GM12801 (cell line): ENCODE results near the gene ZNF292.

ENCODE experiments used
- TF ChIP-seq, protein P1 (sequence below): IDR thresholded peaks from one replicate; pipeline ENCODE4 v1.5.1; 2011; ENCODE audit warnings: control low read depth; ENCODE audit not compliant: insufficient read length; ENCODE audit errors: extremely low read depth

Gene ZNF292

GRCh38 chr6:87244380-87244779 lies 89.0 kb downstream of the ZNF292 start:
- TF ChIP-seq, protein P1, sequence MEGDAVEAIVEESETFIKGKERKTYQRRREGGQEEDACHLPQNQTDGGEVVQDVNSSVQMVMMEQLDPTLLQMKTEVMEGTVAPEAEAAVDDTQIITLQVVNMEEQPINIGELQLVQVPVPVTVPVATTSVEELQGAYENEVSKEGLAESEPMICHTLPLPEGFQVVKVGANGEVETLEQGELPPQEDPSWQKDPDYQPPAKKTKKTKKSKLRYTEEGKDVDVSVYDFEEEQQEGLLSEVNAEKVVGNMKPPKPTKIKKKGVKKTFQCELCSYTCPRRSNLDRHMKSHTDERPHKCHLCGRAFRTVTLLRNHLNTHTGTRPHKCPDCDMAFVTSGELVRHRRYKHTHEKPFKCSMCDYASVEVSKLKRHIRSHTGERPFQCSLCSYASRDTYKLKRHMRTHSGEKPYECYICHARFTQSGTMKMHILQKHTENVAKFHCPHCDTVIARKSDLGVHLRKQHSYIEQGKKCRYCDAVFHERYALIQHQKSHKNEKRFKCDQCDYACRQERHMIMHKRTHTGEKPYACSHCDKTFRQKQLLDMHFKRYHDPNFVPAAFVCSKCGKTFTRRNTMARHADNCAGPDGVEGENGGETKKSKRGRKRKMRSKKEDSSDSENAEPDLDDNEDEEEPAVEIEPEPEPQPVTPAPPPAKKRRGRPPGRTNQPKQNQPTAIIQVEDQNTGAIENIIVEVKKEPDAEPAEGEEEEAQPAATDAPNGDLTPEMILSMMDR, result no peak

- TF ChIP-seq, protein P1, result no peak
These were observed 94.7 kb downstream of the ZNF292 start for GRCh38 chr6:87250019-87250418.

- TF ChIP-seq, protein P1, result no peak
These were observed 95.9 kb downstream of the ZNF292 start for GRCh38 chr6:87251225-87251624.

DNA sequence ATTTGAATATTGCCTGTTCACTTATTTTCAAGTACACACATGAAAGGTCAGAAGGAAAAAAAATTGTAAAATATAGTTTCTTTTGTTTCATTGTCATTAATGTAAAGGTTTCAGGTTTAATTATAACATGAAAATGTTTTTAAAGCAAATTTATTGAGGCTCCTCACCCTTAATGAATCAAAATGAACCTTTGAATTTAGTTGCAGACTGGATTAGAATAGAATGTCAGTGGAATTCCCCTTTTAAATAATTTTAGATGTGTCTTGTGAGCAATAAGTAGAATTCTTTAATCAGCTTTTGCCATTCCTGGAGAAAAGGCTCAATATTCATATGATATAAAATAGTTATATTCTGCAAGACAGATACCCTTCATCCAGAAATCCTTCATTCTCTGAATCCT lies 96.4 kb downstream of the ZNF292 start:
- TF ChIP-seq, protein P1, result no peak

DNA sequence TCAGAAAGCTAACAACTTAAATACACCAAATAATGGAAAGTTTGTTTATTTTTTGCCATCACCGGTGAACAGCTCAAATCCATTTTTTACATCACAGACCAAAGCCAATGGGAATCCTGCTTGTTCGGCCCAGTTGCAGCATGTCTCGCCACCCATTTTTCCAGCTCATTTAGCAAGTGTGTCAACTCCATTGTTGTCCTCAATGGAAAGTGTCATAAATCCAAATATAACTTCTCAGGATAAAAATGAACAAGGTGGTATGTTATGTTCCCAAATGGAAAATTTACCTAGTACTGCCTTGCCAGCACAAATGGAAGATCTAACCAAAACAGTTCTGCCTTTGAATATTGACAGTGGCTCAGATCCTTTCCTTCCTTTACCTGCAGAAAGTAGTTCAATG lies 101.7 kb downstream of the ZNF292 start:
- TF ChIP-seq, protein P1, result no peak

DNA sequence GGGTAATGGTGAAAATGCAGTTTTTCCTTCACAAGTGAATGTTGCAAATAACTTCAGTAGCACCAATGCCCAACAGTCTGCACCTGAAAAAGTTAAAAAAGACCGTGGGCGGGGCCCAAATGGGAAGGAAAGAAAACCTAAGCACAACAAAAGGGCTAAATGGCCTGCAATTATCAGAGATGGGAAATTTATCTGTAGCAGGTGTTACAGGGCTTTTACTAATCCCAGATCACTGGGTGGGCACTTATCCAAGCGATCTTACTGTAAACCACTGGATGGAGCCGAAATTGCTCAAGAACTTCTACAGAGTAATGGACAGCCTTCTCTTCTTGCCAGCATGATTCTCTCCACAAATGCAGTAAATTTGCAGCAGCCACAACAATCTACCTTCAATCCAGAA lies 102.2 kb downstream of the ZNF292 start:
- TF ChIP-seq, protein P1, result no peak

DNA sequence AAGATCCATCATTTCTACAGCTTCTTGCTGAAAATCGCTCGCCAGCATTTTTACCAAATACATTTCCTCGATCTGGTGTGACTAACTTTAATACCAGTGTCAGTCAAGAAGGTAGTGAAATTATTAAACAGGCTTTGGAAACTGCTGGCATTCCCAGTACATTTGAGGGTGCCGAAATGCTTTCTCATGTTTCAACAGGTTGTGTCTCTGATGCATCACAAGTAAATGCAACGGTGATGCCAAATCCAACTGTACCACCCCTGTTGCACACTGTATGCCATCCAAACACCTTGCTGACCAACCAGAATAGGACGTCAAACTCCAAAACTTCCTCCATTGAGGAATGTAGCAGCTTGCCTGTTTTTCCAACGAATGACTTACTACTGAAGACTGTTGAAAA lies 102.6 kb downstream of the ZNF292 start:
- TF ChIP-seq, protein P1, result no peak

GRCh38 chr6:87259791-87260190 lies 104.4 kb downstream of the ZNF292 start:
- TF ChIP-seq, protein P1, result no peak
